ELF-1 (cell line): ENCODE results near the gene NCF1.
"Not testable (repeated sequence)": the region's sequence is repeated elsewhere in the genome, so short reads cannot be mapped to it uniquely, and the experiment has no call there.

ENCODE experiments used
- DNase-seq: peaks from one replicate; pipeline ENCODE4 v3.0.0-alpha.2; 2016; ENCODE audit warnings: low read depth, low spot score

The NCF1 gene

GRCh38 chr7:74773760-74774750 is at the start of gene NCF1:
TSS of gene NCF1 (plus strand) at chr7:74774011. CDS start at chr7:74774032, 21 bp downstream.
- DNase-seq: not testable (repeated sequence)

DNA sequence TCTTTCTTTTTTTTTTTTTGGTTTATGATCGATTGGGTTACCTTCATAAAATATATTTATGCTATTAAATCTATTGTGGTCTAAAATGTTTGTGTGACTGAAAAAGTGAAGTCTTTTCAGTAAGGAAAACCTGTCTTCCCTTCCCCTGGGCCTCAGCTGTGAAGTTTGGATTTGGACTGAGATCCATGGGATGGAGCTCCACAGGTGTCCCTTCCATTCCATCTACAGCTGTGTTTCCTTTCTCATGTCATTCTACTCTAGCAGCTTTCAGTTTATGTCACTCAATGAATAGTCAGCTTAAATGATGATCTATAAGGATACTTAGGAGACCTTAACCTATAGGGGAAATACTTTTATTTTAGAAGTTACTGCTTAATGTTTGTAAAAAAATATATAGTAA is 48.0 kb upstream of the NCF1 start:
- no peak for DNase-seq

GRCh38 chr7:74726309-74727101 is 47.3 kb upstream of the NCF1 start:
- no peak for DNase-seq

GRCh38 chr7:74728686-74729085 is 45.1 kb upstream of the NCF1 start:
- not testable (repeated sequence) for DNase-seq

DNA sequence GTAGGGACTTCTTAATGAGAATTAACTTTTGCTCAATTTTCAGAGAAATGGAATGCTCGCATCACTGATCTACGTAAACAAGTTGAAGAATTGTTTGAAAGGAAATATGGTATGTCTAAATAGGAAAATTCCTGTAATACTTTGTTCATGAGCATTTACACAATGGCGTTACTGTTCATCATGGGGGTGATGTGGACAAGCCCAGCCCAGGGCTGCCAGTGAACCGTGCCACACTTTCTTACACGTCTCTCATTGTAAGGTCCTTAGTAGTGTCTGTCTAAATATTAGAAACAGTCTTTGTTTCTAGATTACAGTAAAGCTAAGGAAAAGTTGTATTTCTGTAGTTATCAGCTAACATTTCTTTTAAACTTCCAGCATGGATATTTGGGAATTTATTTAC is 43.6 kb upstream of the NCF1 start:
- not testable (repeated sequence) for DNase-seq

GRCh38 chr7:74739974-74740703 is 33.7 kb upstream of the NCF1 start:
- DNase-seq: not testable (repeated sequence)

GRCh38 chr7:74743936-74744557 is 29.8 kb upstream of the NCF1 start:
- not testable (repeated sequence) for DNase-seq

GRCh38 chr7:74753921-74754482 is 19.8 kb upstream of the NCF1 start:
- DNase-seq: not testable (repeated sequence)

GRCh38 chr7:74756673-74757072 is 17.1 kb upstream of the NCF1 start:
- DNase-seq: not testable (repeated sequence)

GRCh38 chr7:74758268-74758667 is 15.5 kb upstream of the NCF1 start:
- not testable (repeated sequence) for DNase-seq

GRCh38 chr7:74758982-74759381 is 14.8 kb upstream of the NCF1 start:
- not testable (repeated sequence) for DNase-seq

DNA sequence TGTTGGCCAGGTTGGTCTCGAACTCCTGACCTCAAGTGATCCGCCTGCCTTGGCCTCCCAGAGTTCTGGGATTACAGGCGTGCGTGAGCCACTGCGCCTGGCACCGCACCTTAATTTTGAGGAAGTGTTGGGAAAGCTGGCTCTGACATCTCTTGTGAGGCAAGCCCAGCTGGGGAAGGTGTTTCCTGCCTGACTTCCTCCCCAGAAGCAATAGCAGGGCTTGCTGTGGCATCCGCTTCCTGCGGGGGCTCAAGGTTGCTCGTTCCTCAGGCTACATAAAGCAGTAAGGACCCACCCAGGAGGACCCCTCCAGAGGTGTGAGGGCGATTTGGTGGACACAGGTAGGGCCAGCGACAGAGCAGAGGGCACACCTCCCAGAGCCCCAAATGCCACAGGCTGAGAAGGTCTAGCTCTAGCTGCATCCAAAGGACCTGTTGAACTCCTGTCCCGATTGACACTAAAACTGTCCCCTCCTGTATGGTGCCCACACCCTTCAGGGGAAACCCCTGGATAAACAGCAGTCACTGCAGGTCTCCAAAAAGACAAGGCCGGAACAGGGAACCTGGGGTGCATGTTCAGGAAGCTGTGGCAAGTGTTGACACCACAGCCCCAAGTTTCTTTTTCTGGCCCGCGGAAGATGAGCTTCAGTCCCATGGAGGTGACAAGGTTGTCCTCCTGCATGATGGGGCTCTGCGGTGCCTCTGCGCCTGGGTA is 8.4 kb upstream of the NCF1 start:
- not testable (repeated sequence) for DNase-seq

DNA sequence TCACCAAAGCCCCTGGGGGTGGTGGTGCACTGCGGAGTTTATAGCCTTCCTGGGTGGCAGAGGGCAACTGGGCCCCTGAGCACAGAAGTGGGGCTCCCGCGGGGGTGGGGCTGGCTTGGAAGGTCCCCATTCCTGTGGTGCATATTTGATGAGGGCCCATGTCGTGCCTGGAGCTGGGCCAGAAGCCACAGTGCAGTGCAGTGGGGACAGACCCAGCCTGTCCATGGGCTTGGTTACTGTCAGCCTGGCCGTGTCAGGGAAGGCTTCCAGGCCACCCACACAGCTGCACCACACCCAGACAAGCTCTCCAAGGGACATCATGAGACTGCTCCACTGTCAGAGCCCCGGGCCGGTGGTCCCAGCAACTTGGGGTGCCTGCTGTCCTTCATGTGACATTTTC is 7.3 kb upstream of the NCF1 start:
- DNase-seq: not testable (repeated sequence)

- not testable (repeated sequence) for DNase-seq
Measured at GRCh38 chr7:74766991-74767390, 6.8 kb upstream of the NCF1 start.

GRCh38 chr7:74770062-74770461 is 3.7 kb upstream of the NCF1 start:
- not testable (repeated sequence) for DNase-seq

GRCh38 chr7:74772093-74772492 is 1.7 kb upstream of the NCF1 start:
- peak; percentile 14 for DNase-seq

- DNase-seq: not testable (repeated sequence)
Measured at GRCh38 chr7:74775111-74775510, 1.3 kb downstream of the NCF1 start.

GRCh38 chr7:74779053-74779452 is 5.2 kb downstream of the NCF1 start:
- DNase-seq: not testable (repeated sequence)

- not testable (repeated sequence) for DNase-seq
Measured at GRCh38 chr7:74781746-74782145, 7.9 kb downstream of the NCF1 start.

DNA sequence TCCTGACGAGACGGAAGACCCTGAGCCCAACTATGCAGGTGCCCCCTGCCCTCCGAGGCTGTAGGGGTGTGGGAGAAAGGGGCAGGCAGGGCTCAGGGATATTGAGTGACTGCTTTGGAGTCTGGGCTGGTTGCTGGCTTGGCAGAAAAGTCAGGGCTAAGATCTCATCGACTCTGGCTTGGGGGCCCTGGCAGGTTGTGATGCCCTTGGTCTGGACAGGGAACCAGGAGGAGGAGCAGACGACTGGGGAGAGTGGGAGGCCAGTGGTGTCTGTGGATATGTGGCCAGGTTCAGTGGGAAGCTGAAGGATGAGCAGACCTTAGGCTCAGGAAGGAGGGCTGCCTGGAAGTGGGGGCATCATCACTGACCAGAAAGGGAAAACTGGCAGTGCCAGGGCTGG is 9.8 kb downstream of the NCF1 start:
- DNase-seq: not testable (repeated sequence)
